Progenitor cell of endocrine pancreas (in vitro differentiated cells): ENCODE measurements around the gene DMAC2L. TPM values are rescaled to one million over a fixed set of nuclear protein-coding genes. Genes with fewer than 3 reads are reported as not detected.
A peak's percentile ranks its signal among the peaks of the same experiment; 100 is the strongest.

ENCODE experiments used
- DNase-seq: peaks from one replicate; pipeline ENCODE4 v3.0.0; 2021; ENCODE audit warnings: low spot score; ENCODE audit not compliant: unreplicated experiment
- H3K27ac Mint-ChIP-seq: 2 replicates; pipeline ENCODE4 v1.8.0; 2021; ENCODE audit warnings: mild to moderate bottlenecking, moderate library complexity, mixed read lengths
- H3K27me3 Mint-ChIP-seq: 2 replicates; pipeline ENCODE4 v1.8.0; 2021; ENCODE audit warnings: mixed read lengths
- H3K36me3 Mint-ChIP-seq: 2 replicates; pipeline ENCODE4 v1.8.0; 2022; ENCODE audit warnings: mixed read lengths; ENCODE audit not compliant: insufficient read depth
- H3K4me1 Mint-ChIP-seq: 2 replicates; pipeline ENCODE4 v1.8.0; 2021; ENCODE audit warnings: low read depth, mixed read lengths
- H3K4me3 Mint-ChIP-seq: 2 replicates; pipeline ENCODE4 v1.8.0; 2021; ENCODE audit warnings: low read depth, mild to moderate bottlenecking, moderate library complexity, mixed read lengths
- H3K9me3 Mint-ChIP-seq: 2 replicates; pipeline ENCODE4 v1.8.0; 2021; ENCODE audit warnings: low read depth, mixed read lengths
- CTCF ChIP-seq: fragments of 200-600 bp; sonication (generic); IDR thresholded peaks from one replicate; pipeline ENCODE4 v1.5.0; 2021; ENCODE audit warnings: antibody characterized with exemption, mild to moderate bottlenecking; ENCODE audit not compliant: unreplicated experiment
- total RNA-seq: library from RNA; stranded (reverse); gene quantifications from 2 replicates; pipeline ENCODE4 v1.2.1, GENCODE V29; 2021

The DMAC2L gene
- total RNA-seq, 1 donor from 2014 or later = 19.6 TPM

GRCh38 chr14:50301914-50302313, 10.2 kb upstream of the DMAC2L start:
- H3K36me3 Mint-ChIP-seq = peaks cover 22% of the 10 kb centered on the region
- H3K4me1 Mint-ChIP-seq = no peaks in the 10 kb centered on the region
- H3K27me3 Mint-ChIP-seq = no peaks in the 10 kb centered on the region
- DNase-seq = no peak
- H3K4me3 Mint-ChIP-seq = no peak overlapping the region
- H3K27ac Mint-ChIP-seq = no peak overlapping the region
- TF ChIP-seq CTCF = no peak
- H3K9me3 Mint-ChIP-seq = peaks cover 3% of the 10 kb centered on the region

- no peak for TF ChIP-seq CTCF
- no peaks in the 10 kb centered on the region for H3K9me3 Mint-ChIP-seq
- no peaks in the 10 kb centered on the region for H3K27me3 Mint-ChIP-seq
- no peak for DNase-seq
- peaks cover 15% of the 10 kb centered on the region for H3K36me3 Mint-ChIP-seq
- H3K27ac Mint-ChIP-seq = no peak overlapping the region
- no peak overlapping the region for H3K4me3 Mint-ChIP-seq
- peaks cover 1% of the 10 kb centered on the region for H3K4me1 Mint-ChIP-seq
Observed at GRCh38 chr14:50303744-50304471, 8.2 kb upstream of the DMAC2L start.

- Mint-ChIP-seq H3K27ac (no peak overlapping the region), H3K36me3 (peaks cover 6% of the 10 kb centered on the region), H3K4me1 (peaks cover 14% of the 10 kb centered on the region), H3K27me3 (no peaks in the 10 kb centered on the region), H3K9me3 (peaks cover under 1% of the 10 kb centered on the region), H3K4me3 (no peak overlapping the region)
- DNase-seq = no peak
- no peak for TF ChIP-seq CTCF
Observed at GRCh38 chr14:50308363-50308915, 3.7 kb upstream of the DMAC2L start.

DNA sequence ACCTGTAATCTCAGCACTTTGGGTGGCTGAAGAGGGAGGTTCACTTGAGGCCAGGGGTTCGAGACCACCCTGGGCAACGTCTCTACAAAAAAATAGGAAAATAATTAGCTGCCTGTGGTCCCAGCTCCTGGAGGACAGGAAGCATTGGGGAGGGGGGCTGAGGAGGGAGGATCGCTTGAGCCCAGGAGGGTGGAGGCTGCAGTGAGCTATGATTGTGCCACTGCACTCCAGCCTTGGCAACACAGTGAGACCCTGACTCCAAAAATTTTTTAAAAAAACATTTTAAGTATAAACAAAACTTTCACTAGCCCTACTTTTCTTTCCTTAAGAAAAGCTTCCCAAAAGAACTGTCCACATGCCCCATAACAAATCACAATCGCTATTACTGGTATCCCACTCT, 1.7 kb upstream of the DMAC2L start:
- Mint-ChIP-seq H3K27ac (no peak overlapping the region), H3K36me3 (peaks cover 17% of the 10 kb centered on the region)
- TF ChIP-seq CTCF = no peak

GRCh38 chr14:50311337-50311971, 670 bp upstream of the DMAC2L start:
- no peaks in the 10 kb centered on the region for H3K27me3 Mint-ChIP-seq
- H3K36me3 Mint-ChIP-seq = peaks cover 24% of the 10 kb centered on the region
- H3K4me3 Mint-ChIP-seq = peak overlapping the region; percentile 89
- peak; percentile 81 for TF ChIP-seq CTCF
- DNase-seq = no peak
- peaks cover 16% of the 10 kb centered on the region for H3K4me1 Mint-ChIP-seq
- peaks cover 12% of the 10 kb centered on the region for H3K9me3 Mint-ChIP-seq
- peak overlapping the region; percentile 85 for H3K27ac Mint-ChIP-seq

More for the DNA sequence above, 1.7 kb upstream of the DMAC2L start:
- H3K27me3 Mint-ChIP-seq = no peaks in the 10 kb centered on the region
- no peak for DNase-seq
- H3K9me3 Mint-ChIP-seq = peaks cover 7% of the 10 kb centered on the region
- peaks cover 16% of the 10 kb centered on the region for H3K4me1 Mint-ChIP-seq
- peak overlapping the region; percentile 89 for H3K4me3 Mint-ChIP-seq
